ENCODE data around the gene OR2T11.

Gene OR2T11

DNA sequence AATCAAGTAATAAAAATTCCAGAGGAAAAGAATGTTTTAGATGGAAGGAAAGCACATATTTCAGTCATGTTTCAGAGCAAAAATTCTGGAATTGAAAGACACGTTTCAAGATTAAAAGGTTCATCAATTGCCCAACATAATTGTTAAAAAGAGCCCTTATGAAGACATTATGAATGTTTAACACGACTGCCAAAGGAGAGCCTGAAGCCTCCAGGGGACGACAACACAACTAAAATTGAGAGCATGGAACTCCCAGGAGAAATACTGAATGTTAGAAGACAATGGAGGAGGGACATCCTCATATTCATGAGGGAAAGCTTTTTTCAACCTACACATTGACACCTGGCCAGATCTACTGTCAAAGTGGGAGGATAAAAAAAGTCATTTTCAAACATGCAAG, 16.0 kb downstream of the OR2T11 start:
- Histone ChIP-seq H3K9me3 (ENCODE audit: low read depth, low read length) (no peaks in the 10 kb centered on the region), H3K27ac (no peak overlapping the region), H3K4me3 (no peak overlapping the region), H3K9ac (ENCODE audit: insufficient read length) (no peak overlapping the region), H3K36me3 (ENCODE audit: insufficient read depth, low read length) (no peaks in the 10 kb centered on the region)
- DNase-seq (ENCODE audit: low read depth, low spot score) = no peak
- TF ChIP-seq EZH2 (IDR thresholded peaks at IDR 0.05) (no peak), POLR2AphosphoS5 (IDR thresholded peaks at IDR 0.05; ENCODE audit: borderline replicate concordance, low read depth, low read length) (no peak), FOXP2 (optimal IDR thresholded peaks at IDR 0.05; ENCODE audit: control extremely low read depth, extremely low read length, insufficient read depth) (no peak)

DNA sequence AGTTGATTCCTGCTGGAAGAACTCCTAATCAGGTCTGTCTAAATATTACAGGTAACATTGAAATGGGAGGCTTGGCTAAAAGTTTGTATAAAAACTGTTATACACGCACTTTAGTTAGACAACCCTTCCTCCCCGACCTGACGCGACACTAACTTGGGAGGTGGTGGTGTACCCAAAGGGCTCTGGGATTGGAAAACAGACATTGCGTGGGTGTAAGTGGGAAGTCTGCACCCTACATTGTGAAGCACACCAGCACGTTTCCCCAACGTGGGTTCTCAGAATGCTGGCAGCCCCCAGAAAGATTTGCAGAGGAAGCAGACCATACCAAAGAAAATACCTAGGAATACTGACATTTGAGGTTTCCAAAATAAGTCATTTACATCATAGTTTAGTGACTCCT, 16.8 kb downstream of the OR2T11 start:
- DNase-seq (ENCODE audit: low read depth, low spot score) = no peak
- Histone ChIP-seq H3K27ac (no peak overlapping the region), H3K9ac (ENCODE audit: insufficient read length) (no peak overlapping the region), H3K36me3 (ENCODE audit: insufficient read depth, low read length) (no peaks in the 10 kb centered on the region), H3K9me3 (ENCODE audit: low read depth, low read length) (no peaks in the 10 kb centered on the region), H3K4me3 (no peak overlapping the region)
- TF ChIP-seq FOXP2 (optimal IDR thresholded peaks at IDR 0.05; ENCODE audit: control extremely low read depth, extremely low read length, insufficient read depth) (no peak), EZH2 (IDR thresholded peaks at IDR 0.05) (no peak), POLR2AphosphoS5 (IDR thresholded peaks at IDR 0.05; ENCODE audit: borderline replicate concordance, low read depth, low read length) (no peak)

DNA sequence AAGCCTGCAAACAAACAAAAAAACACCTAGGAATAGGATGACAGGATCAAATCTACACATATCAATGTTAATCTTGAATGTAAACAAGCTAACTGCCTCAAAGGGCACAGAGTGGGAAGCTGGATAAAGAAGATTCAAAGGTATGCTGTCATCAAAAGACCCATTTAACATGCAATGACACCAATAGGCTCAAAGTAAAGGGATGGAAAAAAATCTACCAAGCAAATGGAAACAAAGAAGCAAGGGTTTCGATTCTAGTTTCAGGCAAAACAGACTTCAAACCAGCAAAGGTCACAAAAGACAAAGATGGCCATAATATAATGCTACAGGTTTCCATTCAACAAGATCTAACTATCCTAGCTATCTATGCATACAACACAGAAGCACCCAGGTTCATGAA, 21.1 kb downstream of the OR2T11 start:
- no peak overlapping the region for H3K9ac ChIP-seq (ENCODE audit: insufficient read length)
- no peak for DNase-seq (ENCODE audit: low read depth, low spot score)
- H3K9me3 ChIP-seq (ENCODE audit: low read depth, low read length) = no peaks in the 10 kb centered on the region
- no peak overlapping the region for H3K27ac ChIP-seq
- H3K36me3 ChIP-seq (ENCODE audit: insufficient read depth, low read length) = no peaks in the 10 kb centered on the region
- no peak overlapping the region for H3K4me3 ChIP-seq
- no peak for TF ChIP-seq POLR2AphosphoS5 (IDR thresholded peaks at IDR 0.05; ENCODE audit: borderline replicate concordance, low read depth, low read length)
- TF ChIP-seq FOXP2 (optimal IDR thresholded peaks at IDR 0.05; ENCODE audit: control extremely low read depth, extremely low read length, insufficient read depth) = no peak
- TF ChIP-seq EZH2 (IDR thresholded peaks at IDR 0.05) = no peak

DNA sequence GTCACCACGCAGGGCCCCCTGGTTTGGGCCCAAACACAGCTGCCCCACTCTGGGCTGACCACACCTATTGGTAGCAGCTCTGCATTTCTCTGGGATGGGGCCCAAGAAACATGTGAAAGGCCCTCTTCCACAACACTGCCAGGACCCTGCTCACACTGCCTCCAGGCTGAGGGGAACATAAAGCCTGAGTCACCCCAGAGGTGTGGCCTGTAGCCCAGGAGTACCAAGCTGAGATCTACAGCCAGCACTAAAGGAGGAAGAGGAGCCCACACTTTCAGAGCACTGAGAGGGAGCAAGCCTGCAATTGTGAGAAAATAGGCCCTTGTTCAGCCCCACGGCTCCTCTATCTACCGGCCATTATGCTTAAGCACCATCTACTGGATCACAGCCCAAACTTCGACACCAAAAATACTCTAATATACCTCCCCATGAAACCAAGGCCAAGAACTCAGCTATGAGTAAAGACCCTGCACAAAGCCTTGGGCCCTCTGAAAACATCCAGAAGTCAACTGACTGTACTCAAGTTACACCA, 22.9 kb downstream of the OR2T11 start:
- H3K4me3 ChIP-seq = no peak overlapping the region
- H3K9me3 ChIP-seq (ENCODE audit: low read depth, low read length) = no peaks in the 10 kb centered on the region
- no peaks in the 10 kb centered on the region for H3K36me3 ChIP-seq (ENCODE audit: insufficient read depth, low read length)
- H3K27ac ChIP-seq = no peak overlapping the region
- no peak for TF ChIP-seq FOXP2 (optimal IDR thresholded peaks at IDR 0.05; ENCODE audit: control extremely low read depth, extremely low read length, insufficient read depth)
- TF ChIP-seq EZH2 (IDR thresholded peaks at IDR 0.05) = no peak
- no peak for TF ChIP-seq POLR2AphosphoS5 (IDR thresholded peaks at IDR 0.05; ENCODE audit: borderline replicate concordance, low read depth, low read length)
- DNase-seq (ENCODE audit: low read depth, low spot score) = no peak
- no peak overlapping the region for H3K9ac ChIP-seq (ENCODE audit: insufficient read length)

DNA sequence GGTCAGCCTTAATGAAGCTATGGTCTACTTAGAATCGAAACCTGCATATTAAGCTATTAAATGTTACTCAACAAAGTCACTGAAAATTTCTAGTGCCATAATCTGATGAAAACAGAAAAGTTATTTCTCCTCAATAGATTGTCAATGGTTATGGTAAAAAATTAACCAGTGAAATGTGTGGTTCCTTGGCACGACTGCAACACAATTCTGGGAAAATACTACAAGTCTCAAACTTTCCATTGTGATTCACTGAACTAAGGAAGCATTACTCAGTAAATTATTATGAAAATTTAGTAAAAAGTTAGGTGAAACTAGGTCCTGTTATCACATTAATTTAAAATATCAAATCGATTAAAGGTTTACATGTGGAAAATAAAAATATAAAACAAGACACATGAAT, 24.6 kb downstream of the OR2T11 start:
- H3K4me3 ChIP-seq = no peak overlapping the region
- TF ChIP-seq POLR2AphosphoS5 (IDR thresholded peaks at IDR 0.05; ENCODE audit: borderline replicate concordance, low read depth, low read length) = no peak
- no peak for TF ChIP-seq EZH2 (IDR thresholded peaks at IDR 0.05)
- TF ChIP-seq FOXP2 (optimal IDR thresholded peaks at IDR 0.05; ENCODE audit: control extremely low read depth, extremely low read length, insufficient read depth) = no peak
- DNase-seq (ENCODE audit: low read depth, low spot score) = no peak
- H3K9me3 ChIP-seq (ENCODE audit: low read depth, low read length) = no peaks in the 10 kb centered on the region
- no peaks in the 10 kb centered on the region for H3K36me3 ChIP-seq (ENCODE audit: insufficient read depth, low read length)
- no peak overlapping the region for H3K9ac ChIP-seq (ENCODE audit: insufficient read length)
- H3K27ac ChIP-seq = no peak overlapping the region

DNA sequence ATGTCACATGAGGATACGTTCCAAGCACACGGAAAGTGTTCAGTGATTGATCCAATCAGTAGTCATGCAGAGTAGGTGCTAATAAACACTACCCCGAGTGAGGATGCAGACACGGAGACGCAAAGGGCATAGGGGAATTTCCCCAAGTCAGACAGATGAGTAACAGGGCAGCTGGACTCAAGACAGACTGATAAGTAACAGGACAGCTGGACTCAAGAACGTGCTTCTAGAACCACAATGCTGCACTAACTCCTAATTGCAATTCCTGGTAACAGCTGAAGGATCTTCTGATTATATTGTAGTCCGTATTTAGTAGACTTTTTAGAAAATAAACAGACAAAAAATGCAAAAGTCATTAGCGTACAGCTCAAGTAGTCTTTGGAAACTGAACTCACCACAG, 35.5 kb downstream of the OR2T11 start:
- Histone ChIP-seq H3K27ac (no peak overlapping the region), H3K4me3 (no peak overlapping the region), H3K9ac (ENCODE audit: insufficient read length) (no peak overlapping the region), H3K9me3 (ENCODE audit: low read depth, low read length) (no peaks in the 10 kb centered on the region), H3K36me3 (ENCODE audit: insufficient read depth, low read length) (no peaks in the 10 kb centered on the region)
- DNase-seq (ENCODE audit: low read depth, low spot score) = no peak
- TF ChIP-seq POLR2AphosphoS5 (IDR thresholded peaks at IDR 0.05; ENCODE audit: borderline replicate concordance, low read depth, low read length) = no peak
- no peak for TF ChIP-seq FOXP2 (optimal IDR thresholded peaks at IDR 0.05; ENCODE audit: control extremely low read depth, extremely low read length, insufficient read depth)
- TF ChIP-seq EZH2 (IDR thresholded peaks at IDR 0.05) = no peak

DNA sequence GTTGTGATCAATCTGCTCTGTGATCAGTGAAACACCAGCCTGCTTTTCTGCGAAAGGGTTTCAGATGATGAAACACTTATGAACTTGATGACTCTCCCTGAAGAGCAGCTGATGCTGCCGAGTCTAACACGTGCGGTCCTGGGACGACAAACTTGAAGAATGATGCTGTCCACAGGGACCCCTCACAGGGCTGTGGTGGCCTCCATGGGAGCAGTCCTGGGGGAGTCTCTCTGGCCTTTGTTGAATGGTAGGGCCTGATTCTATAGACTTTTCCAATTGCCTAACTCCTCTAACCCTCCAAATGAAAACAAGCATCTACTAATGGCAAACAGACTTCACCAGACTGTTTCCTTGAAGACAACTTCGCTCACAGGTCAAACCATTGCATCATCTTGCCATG, 37.3 kb downstream of the OR2T11 start, which contains the start of gene OR2T10:
Gene OR2T10 (minus strand): TSS at position 112 of the 400 bp plus-strand sequence. CDS start 3,932 bp downstream, outside the sequence.
- no peak within 1 kb of the TSS for H3K27ac ChIP-seq
- DNase-seq (ENCODE audit: low read depth, low spot score) = no peak
- H3K4me3 ChIP-seq = no peak within 1 kb of the TSS
- no peaks in the 10 kb centered on the region for H3K36me3 ChIP-seq (ENCODE audit: insufficient read depth, low read length)
- no peak for TF ChIP-seq EZH2 (IDR thresholded peaks at IDR 0.05)
- H3K9ac ChIP-seq (ENCODE audit: insufficient read length) = no peak within 1 kb of the TSS
- H3K9me3 ChIP-seq (ENCODE audit: low read depth, low read length) = no peaks in the 10 kb centered on the region

DNA sequence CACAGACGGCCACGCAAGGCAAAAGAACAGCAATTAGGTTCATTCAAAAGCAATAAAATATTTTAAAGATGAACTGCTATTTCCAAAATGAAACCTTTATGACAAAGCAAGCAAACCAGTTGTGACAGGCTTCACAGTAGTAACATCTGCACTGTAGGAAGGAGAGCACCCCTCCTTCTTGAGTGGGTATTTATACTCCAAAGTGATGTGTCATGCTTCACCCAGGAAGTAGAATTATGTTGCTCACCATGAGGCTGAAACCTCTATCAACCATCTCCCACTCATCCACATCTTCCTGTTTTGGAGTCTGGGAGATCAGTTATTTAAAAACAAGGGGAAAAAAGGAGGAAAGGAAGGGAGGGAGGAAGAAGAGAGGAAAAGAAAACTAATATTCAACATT, 38.3 kb downstream of the OR2T11 start:
- no peak overlapping the region for H3K9ac ChIP-seq (ENCODE audit: insufficient read length)
- no peaks in the 10 kb centered on the region for H3K36me3 ChIP-seq (ENCODE audit: insufficient read depth, low read length)
- DNase-seq (ENCODE audit: low read depth, low spot score) = no peak
- no peak overlapping the region for H3K4me3 ChIP-seq
- no peak for TF ChIP-seq FOXP2 (optimal IDR thresholded peaks at IDR 0.05; ENCODE audit: control extremely low read depth, extremely low read length, insufficient read depth)
- TF ChIP-seq EZH2 (IDR thresholded peaks at IDR 0.05) = no peak
- no peak for TF ChIP-seq POLR2AphosphoS5 (IDR thresholded peaks at IDR 0.05; ENCODE audit: borderline replicate concordance, low read depth, low read length)
- no peak overlapping the region for H3K27ac ChIP-seq
- H3K9me3 ChIP-seq (ENCODE audit: low read depth, low read length) = no peaks in the 10 kb centered on the region

DNA sequence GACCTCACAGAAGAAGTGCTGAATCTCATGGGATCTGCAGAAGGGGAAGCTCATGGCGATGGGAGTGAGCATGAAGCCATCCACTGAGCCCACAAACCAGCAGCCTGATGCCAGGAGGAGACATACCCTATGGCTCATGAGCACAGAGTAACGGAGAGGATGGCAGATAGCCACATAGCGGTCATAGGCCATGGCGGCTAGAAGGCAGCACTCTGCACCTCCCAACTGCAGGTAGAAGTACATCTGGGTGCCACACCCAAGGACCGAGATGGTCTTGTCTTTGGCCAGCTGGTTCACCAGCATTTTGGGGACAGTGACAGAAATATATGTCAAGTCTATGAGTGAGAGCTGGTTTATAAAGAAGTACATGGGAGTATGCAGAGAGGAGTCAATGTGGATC, 41.7 kb downstream of the OR2T11 start:
- Histone ChIP-seq H3K36me3 (ENCODE audit: insufficient read depth, low read length) (no peaks in the 10 kb centered on the region), H3K9ac (ENCODE audit: insufficient read length) (no peak overlapping the region), H3K27ac (no peak overlapping the region), H3K9me3 (ENCODE audit: low read depth, low read length) (no peaks in the 10 kb centered on the region), H3K4me3 (no peak overlapping the region)
- no peak for DNase-seq (ENCODE audit: low read depth, low spot score)
- no peak for TF ChIP-seq FOXP2 (optimal IDR thresholded peaks at IDR 0.05; ENCODE audit: control extremely low read depth, extremely low read length, insufficient read depth)
- no peak for TF ChIP-seq POLR2AphosphoS5 (IDR thresholded peaks at IDR 0.05; ENCODE audit: borderline replicate concordance, low read depth, low read length)
